SK-N-MC (cell line): Measurements from ENCODE around the gene C1QTNF6.

Source experiments
- EZH2 ChIP-seq: fragments of 200-600 bp; sonication (generic); IDR thresholded peaks from one replicate; pipeline ENCODE4 v1.6.1; 2017; ENCODE audit warnings: antibody characterized with exemption
- FOXP2 ChIP-seq: optimal IDR thresholded peaks from 2 replicates; pipeline ENCODE3; 2011; ENCODE audit warnings: mild to moderate bottlenecking, moderate library complexity; ENCODE audit not compliant: insufficient read depth; ENCODE audit errors: extremely low read length, control extremely low read depth
- POLR2AphosphoS5 ChIP-seq: IDR thresholded peaks from 2 replicates; pipeline ENCODE4 v1.6.1; 2012; ENCODE audit warnings: mild to moderate bottlenecking, low read depth, low read length, borderline replicate concordance

DNA sequence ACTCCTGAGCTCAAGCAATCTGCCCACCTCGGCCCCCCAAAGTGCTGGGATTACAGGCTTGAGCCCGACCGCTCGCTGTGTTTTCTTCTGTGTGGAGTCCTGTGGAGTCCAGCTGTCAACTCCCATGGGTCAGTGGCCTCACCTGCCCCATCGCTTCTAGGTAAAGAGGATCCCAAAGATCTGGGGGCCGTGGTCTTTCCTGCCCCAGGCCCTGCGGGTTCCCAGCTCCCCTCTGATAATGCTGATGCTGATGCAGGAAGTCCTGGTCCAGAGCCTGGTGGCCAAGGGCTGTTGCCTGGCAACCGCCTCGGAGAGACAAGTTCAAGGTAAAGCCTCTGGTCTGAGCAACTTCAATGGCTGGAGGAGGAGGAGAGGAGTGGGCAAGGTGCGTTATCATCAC, 14.7 kb upstream of the C1QTNF6 start:
- TF ChIP-seq EZH2 (no peak), POLR2AphosphoS5 (no peak), FOXP2 (no peak)
